GM19023 (cell line): ENCODE measurements around the gene C6orf132.
"Not testable (repeated sequence)": the region's sequence is repeated elsewhere in the genome, so short reads cannot be mapped to it uniquely, and the experiment has no call there.

Experiments used
- ATAC-seq: cut with Tn5 transposase; IDR thresholded peaks from one replicate; pipeline ENCODE4 v1.9.1; 2021; ENCODE audit warnings: mild to moderate bottlenecking, moderate library complexity; ENCODE audit not compliant: unreplicated experiment

Gene C6orf132

GRCh38 chr6:42159431-42160024 lies 17.1 kb upstream of the C6orf132 start:
- ATAC-seq = no peak

- no peak for ATAC-seq
These were observed 16.2 kb upstream of the C6orf132 start for GRCh38 chr6:42158631-42159030.

- no peak for ATAC-seq
These were observed 15.6 kb upstream of the C6orf132 start for GRCh38 chr6:42158011-42158410.

- no peak for ATAC-seq
These were observed 14.2 kb upstream of the C6orf132 start for GRCh38 chr6:42156638-42157037.

GRCh38 chr6:42155293-42155692 lies 12.9 kb upstream of the C6orf132 start:
- ATAC-seq = no peak

GRCh38 chr6:42154461-42155209 lies 12.2 kb upstream of the C6orf132 start:
- ATAC-seq = no peak

GRCh38 chr6:42153921-42154320 lies 11.5 kb upstream of the C6orf132 start:
- no peak for ATAC-seq

- not testable (repeated sequence) for ATAC-seq
These were observed 10.3 kb upstream of the C6orf132 start for GRCh38 chr6:42152528-42153213.

GRCh38 chr6:42152024-42152423 lies 9.6 kb upstream of the C6orf132 start:
- ATAC-seq = no peak

- ATAC-seq = no peak
These were observed 7.8 kb upstream of the C6orf132 start for GRCh38 chr6:42150254-42150653.

GRCh38 chr6:42148058-42148457 lies 5.6 kb upstream of the C6orf132 start:
- ATAC-seq = no peak

GRCh38 chr6:42147138-42147562 lies 4.7 kb upstream of the C6orf132 start:
- no peak for ATAC-seq

- ATAC-seq = no peak
These were observed 760 bp downstream of the C6orf132 start for GRCh38 chr6:42141603-42142117.

- no peak for ATAC-seq
These were observed 1.4 kb downstream of the C6orf132 start for GRCh38 chr6:42140756-42141602.

GRCh38 chr6:42140032-42140431 lies 2.4 kb downstream of the C6orf132 start:
- ATAC-seq = no peak

GRCh38 chr6:42138630-42139619 lies 3.5 kb downstream of the C6orf132 start:
- no peak for ATAC-seq

- ATAC-seq = no peak
These were observed 4.2 kb downstream of the C6orf132 start for GRCh38 chr6:42138190-42138589.

- no peak for ATAC-seq
These were observed 5.1 kb downstream of the C6orf132 start for GRCh38 chr6:42137194-42137753.

- peak; percentile 57 for ATAC-seq
These were observed 5.8 kb downstream of the C6orf132 start for GRCh38 chr6:42136508-42137193.
